ENCODE results near the gene ANK2.

ANK2 gene

GRCh38 chr4:113260688-113261087, 211.2 kb downstream of the ANK2 start:
- Histone ChIP-seq H3K79me2 (ENCODE audit: insufficient read depth, low read length) (no peaks in the 10 kb centered on the region), H3K4me3 (ENCODE audit: low read length, poor library complexity, severe bottlenecking) (no peak overlapping the region), H3K27me3 (ENCODE audit: insufficient read depth, low read length, poor library complexity, severe bottlenecking) (no peaks in the 10 kb centered on the region), H3K4me2 (ENCODE audit: low read depth, low read length, poor library complexity, severe bottlenecking) (no peak overlapping the region), H3K9me2 (replicated peaks; ENCODE audit: low read depth, low read length) (no peaks in the 10 kb centered on the region), H2AFZ (ENCODE audit: low read length) (no peak overlapping the region), H3F3A (ENCODE audit: low read depth) (no peaks in the 10 kb centered on the region), H3K36me3 (ENCODE audit: insufficient read depth, low read length) (no peaks in the 10 kb centered on the region), H3K4me1 (ENCODE audit: insufficient read depth, low read length, poor library complexity, severe bottlenecking) (peaks cover 9% of the 10 kb centered on the region), H3K9me3 (ENCODE audit: insufficient read depth, low read depth, low read length) (no peaks in the 10 kb centered on the region), H4K20me1 (ENCODE audit: insufficient read depth, low read length, poor library complexity, severe bottlenecking) (no peaks in the 10 kb centered on the region), H3K9ac (ENCODE audit: low read depth, low read length, poor library complexity, severe bottlenecking) (no peak overlapping the region)
- TF ChIP-seq CTCF (conservative IDR thresholded peaks at IDR 0.05; ENCODE audit: low read length) (no peak), EZH2phosphoT487 (IDR thresholded peaks at IDR 0.05; ENCODE audit: borderline replicate concordance) (no peak)

GRCh38 chr4:113263274-113263673, 213.8 kb downstream of the ANK2 start:
- Histone ChIP-seq H3K36me3 (ENCODE audit: insufficient read depth, low read length) (no peaks in the 10 kb centered on the region), H4K20me1 (ENCODE audit: insufficient read depth, low read length, poor library complexity, severe bottlenecking) (no peaks in the 10 kb centered on the region), H3K4me3 (ENCODE audit: low read length, poor library complexity, severe bottlenecking) (no peak overlapping the region), H3K9me2 (replicated peaks; ENCODE audit: low read depth, low read length) (no peaks in the 10 kb centered on the region), H3K4me2 (ENCODE audit: low read depth, low read length, poor library complexity, severe bottlenecking) (no peak overlapping the region), H2AFZ (ENCODE audit: low read length) (no peak overlapping the region), H3K9me3 (ENCODE audit: insufficient read depth, low read depth, low read length) (no peaks in the 10 kb centered on the region), H3K27me3 (ENCODE audit: insufficient read depth, low read length, poor library complexity, severe bottlenecking) (no peaks in the 10 kb centered on the region), H3K9ac (ENCODE audit: low read depth, low read length, poor library complexity, severe bottlenecking) (no peak overlapping the region), H3K79me2 (ENCODE audit: insufficient read depth, low read length) (no peaks in the 10 kb centered on the region), H3K4me1 (ENCODE audit: insufficient read depth, low read length, poor library complexity, severe bottlenecking) (peaks cover 2% of the 10 kb centered on the region), H3F3A (ENCODE audit: low read depth) (no peaks in the 10 kb centered on the region)
- TF ChIP-seq CTCF (conservative IDR thresholded peaks at IDR 0.05; ENCODE audit: low read length) = no peak
- TF ChIP-seq EZH2phosphoT487 (IDR thresholded peaks at IDR 0.05; ENCODE audit: borderline replicate concordance) = no peak

GRCh38 chr4:113270520-113271319, 221.3 kb downstream of the ANK2 start:
- Histone ChIP-seq H3K4me2 (ENCODE audit: low read depth, low read length, poor library complexity, severe bottlenecking) (no peak overlapping the region), H3K36me3 (ENCODE audit: insufficient read depth, low read length) (no peaks in the 10 kb centered on the region), H3F3A (ENCODE audit: low read depth) (no peaks in the 10 kb centered on the region), H3K9me3 (ENCODE audit: insufficient read depth, low read depth, low read length) (no peaks in the 10 kb centered on the region), H3K27me3 (ENCODE audit: insufficient read depth, low read length, poor library complexity, severe bottlenecking) (no peaks in the 10 kb centered on the region), H3K9me2 (replicated peaks; ENCODE audit: low read depth, low read length) (no peaks in the 10 kb centered on the region), H4K20me1 (ENCODE audit: insufficient read depth, low read length, poor library complexity, severe bottlenecking) (no peaks in the 10 kb centered on the region), H2AFZ (ENCODE audit: low read length) (no peak overlapping the region), H3K79me2 (ENCODE audit: insufficient read depth, low read length) (no peaks in the 10 kb centered on the region), H3K9ac (ENCODE audit: low read depth, low read length, poor library complexity, severe bottlenecking) (no peak overlapping the region), H3K4me1 (ENCODE audit: insufficient read depth, low read length, poor library complexity, severe bottlenecking) (no peaks in the 10 kb centered on the region), H3K4me3 (ENCODE audit: low read length, poor library complexity, severe bottlenecking) (no peak overlapping the region)
- TF ChIP-seq EZH2phosphoT487 (IDR thresholded peaks at IDR 0.05; ENCODE audit: borderline replicate concordance) = no peak
- TF ChIP-seq CTCF (conservative IDR thresholded peaks at IDR 0.05; ENCODE audit: low read length) = no peak

All from Loucy (cell line).